Hematopoietic multipotent progenitor cell treated with erythropoietin and hydrocortisone succinate and interleukin-3 and kit ligand, for 15 days (in vitro differentiated cells): Measurements from ENCODE around the gene MAP3K3.

Experiments used
- DNase-seq: peaks from one replicate; pipeline ENCODE4 v3.0.0-alpha.2; 2015; ENCODE audit warnings: low spot score

The MAP3K3 gene

GRCh38 chr17:63694229-63694949 is 72.2 kb downstream of the MAP3K3 start:
- no peak for DNase-seq

- no peak for DNase-seq
Measured at GRCh38 chr17:63694950-63695773, 72.9 kb downstream of the MAP3K3 start.

- DNase-seq: no peak
Measured at GRCh38 chr17:63695889-63696288, 73.7 kb downstream of the MAP3K3 start.

GRCh38 chr17:63696381-63696961 is 74.3 kb downstream of the MAP3K3 start:
- DNase-seq: no peak

- peak; percentile 65 for DNase-seq
Measured at GRCh38 chr17:63697341-63698286, 75.4 kb downstream of the MAP3K3 start.

- no peak for DNase-seq
Measured at GRCh38 chr17:63698381-63698885, 76.2 kb downstream of the MAP3K3 start.

- no peak for DNase-seq
Measured at GRCh38 chr17:63698886-63699637, 76.8 kb downstream of the MAP3K3 start.

GRCh38 chr17:63699638-63700527 is 77.7 kb downstream of the MAP3K3 start, which contains the start of gene LIMD2:
Gene LIMD2, minus strand, starts transcription at chr17:63700125. Its CDS starts 827 bp downstream, at chr17:63699298.
- no peak for DNase-seq

- no peak for DNase-seq
Measured at GRCh38 chr17:63700528-63701455, 78.6 kb downstream of the MAP3K3 start.

GRCh38 chr17:63701456-63701820 is 79.2 kb downstream of the MAP3K3 start:
- DNase-seq: no peak

GRCh38 chr17:63701868-63702720 is 79.9 kb downstream of the MAP3K3 start:
- no peak for DNase-seq

GRCh38 chr17:63702721-63703015 is 80.5 kb downstream of the MAP3K3 start:
- no peak for DNase-seq

GRCh38 chr17:63703029-63703428 is 80.8 kb downstream of the MAP3K3 start:
- DNase-seq: no peak

GRCh38 chr17:63703556-63704258 is 81.5 kb downstream of the MAP3K3 start:
- no peak for DNase-seq

GRCh38 chr17:63704259-63704576 is 82.0 kb downstream of the MAP3K3 start:
- no peak for DNase-seq

- DNase-seq: no peak
Measured at GRCh38 chr17:63704836-63705235, 82.6 kb downstream of the MAP3K3 start.

- DNase-seq: no peak
Measured at GRCh38 chr17:63705657-63706056, 83.4 kb downstream of the MAP3K3 start.
